ENCODE results near the gene FAM241B.

FAM241B gene

DNA sequence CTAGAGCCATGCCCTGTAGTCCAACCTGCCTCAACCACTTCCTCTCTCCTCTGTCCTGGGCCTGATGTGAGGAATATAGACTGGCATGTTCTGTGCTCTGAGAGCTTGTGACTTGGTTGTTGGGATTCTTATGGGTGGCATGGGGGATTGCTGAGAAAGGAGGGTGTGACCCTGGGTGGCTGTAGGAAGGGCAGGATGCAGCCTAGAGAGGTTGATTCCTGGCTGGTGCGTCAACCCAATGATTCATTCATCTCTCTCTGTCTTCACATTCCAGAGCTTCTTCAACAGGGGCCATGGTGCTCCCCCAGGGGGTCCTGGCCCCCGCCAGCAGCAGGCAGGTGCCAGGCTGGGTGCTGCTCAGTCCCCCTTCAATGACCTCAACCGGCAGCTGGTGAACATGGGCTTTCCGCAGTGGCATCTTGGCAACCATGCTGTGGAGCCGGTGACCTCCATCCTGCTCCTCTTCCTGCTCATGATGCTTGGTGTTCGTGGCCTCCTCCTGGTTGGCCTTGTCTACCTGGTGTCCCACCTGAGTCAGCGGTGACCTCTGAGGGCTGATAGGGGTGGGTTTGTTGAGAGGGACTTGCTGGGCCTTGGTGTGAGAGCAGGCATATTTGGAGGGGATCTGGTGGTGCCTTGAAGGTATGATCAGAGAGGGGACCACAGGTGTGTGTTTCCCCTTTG lies 2.6 kb downstream of the FAM241B start:
- no peak overlapping the region for H3K4me3 ChIP-seq (ENCODE audit: low read length)
- DNase-seq (ENCODE audit: low read depth, low spot score) = no peak

- no peak for DNase-seq (ENCODE audit: low read depth, low spot score)
- H3K4me3 ChIP-seq (ENCODE audit: low read length) = no peak overlapping the region
These were observed 3.9 kb downstream of the FAM241B start for GRCh38 chr10:69633673-69634635.

GRCh38 chr10:69634759-69635425 lies 4.8 kb downstream of the FAM241B start:
- no peak overlapping the region for H3K4me3 ChIP-seq (ENCODE audit: low read length)

DNA sequence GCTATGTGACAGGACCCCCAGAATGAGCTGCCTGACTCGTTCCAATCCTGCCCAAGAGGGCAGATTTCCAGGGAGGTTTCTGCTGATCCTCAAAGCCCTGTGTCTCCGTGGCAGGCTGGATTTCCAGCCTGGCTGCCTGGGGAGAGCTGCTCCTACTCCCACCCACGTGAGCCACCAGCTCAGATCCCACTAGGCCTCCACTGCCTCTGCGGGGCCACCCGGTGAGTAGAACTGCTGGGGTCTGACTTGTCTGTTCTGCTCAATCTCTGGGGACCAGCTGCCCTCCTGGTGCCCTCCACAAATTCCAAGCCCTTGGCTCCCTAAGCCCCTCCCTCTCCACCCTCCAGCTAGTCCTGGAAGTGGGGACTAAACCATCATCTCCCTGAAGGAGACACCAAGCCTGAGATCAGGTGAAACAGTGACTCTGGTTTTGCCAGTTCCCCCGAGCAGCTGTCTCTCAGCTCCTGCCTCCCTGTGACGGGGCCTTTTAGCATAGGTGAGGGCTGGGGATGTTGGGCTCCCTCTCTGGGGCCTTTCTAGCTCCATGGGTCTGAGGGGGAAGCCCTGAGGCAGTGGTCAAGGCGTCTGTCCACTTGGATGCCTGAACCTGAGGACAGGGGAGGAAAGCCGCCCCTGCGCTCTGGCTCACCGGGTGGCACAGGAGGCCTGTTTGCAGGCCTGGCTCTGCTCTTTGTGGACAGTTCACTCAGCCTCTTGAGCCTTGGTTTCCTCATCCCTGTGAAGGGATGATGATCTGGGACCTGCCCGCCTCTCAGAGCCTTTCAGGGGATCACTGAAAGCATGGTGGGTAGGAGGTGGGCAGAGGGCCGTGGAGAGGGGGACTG lies 5.6 kb downstream of the FAM241B start:
- no peak overlapping the region for H3K4me3 ChIP-seq (ENCODE audit: low read length)
- DNase-seq (ENCODE audit: low read depth, low spot score) = no peak

More at GRCh38 chr10:69634759-69635425, 4.8 kb downstream of the FAM241B start:
- DNase-seq (ENCODE audit: low read depth, low spot score) = no peak

GRCh38 chr10:69636273-69636575 lies 6.2 kb downstream of the FAM241B start:
- H3K4me3 ChIP-seq (ENCODE audit: low read length) = no peak overlapping the region
- no peak for DNase-seq (ENCODE audit: low read depth, low spot score)

DNA sequence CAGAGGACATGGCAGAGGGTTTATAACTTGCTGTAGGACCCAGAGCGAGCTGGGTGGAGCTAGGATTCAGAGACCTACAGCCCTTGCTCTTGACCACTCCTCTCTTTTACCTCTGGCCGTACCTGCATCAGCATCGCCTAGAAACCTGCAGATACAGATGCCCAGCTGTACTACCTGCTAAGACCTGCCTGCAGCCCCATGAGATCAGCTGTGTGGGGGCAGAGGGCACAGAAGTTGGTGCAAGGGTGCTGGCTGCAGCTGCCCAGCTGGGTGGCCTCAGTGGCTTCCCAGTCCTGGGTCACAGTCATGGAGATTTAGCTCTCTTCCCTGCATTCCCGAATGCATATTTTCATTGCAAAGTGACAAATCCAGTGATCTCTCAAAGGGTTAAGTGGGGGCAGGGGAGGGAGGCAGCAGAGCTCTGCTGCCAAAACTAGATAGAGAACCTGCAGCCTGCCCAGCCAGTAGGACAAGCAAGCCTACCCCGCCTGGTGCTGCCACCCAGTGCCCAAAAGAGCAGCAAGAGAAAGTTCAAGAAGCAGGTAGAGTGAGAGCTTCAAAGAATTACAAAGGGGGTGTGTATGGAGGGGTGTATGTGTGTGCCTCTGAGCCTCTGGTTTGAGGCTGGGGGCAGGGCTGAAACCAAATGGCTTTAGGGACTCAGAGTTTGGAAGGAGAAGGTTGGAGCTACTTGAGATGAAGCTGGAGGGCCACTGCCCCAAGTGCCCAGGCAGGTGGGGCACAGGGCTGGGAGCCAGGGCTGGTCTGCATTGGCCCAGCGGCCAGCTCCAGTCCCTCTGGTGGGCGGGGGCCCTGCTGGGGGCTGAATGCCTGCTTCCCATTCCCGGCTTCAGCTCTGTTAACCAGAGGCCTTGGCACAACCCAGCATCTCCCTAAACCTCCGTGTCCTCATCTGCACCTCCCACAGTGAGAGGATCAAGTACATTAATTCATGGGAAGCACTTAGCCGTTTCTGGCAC lies 6.9 kb downstream of the FAM241B start:
- DNase-seq (ENCODE audit: low read depth, low spot score) = no peak
- H3K4me3 ChIP-seq (ENCODE audit: low read length) = no peak overlapping the region

GRCh38 chr10:69638642-69639041 lies 8.6 kb downstream of the FAM241B start:
- H3K4me3 ChIP-seq (ENCODE audit: low read length) = no peak overlapping the region
- DNase-seq (ENCODE audit: low read depth, low spot score) = no peak

- DNase-seq (ENCODE audit: low read depth, low spot score) = peak; percentile 77
- H3K4me3 ChIP-seq (ENCODE audit: low read length) = no peak overlapping the region
These were observed 9.5 kb downstream of the FAM241B start for GRCh38 chr10:69639291-69640195.

GRCh38 chr10:69640196-69640980 lies 10.3 kb downstream of the FAM241B start:
- H3K4me3 ChIP-seq (ENCODE audit: low read length) = no peak overlapping the region
- no peak for DNase-seq (ENCODE audit: low read depth, low spot score)

DNA sequence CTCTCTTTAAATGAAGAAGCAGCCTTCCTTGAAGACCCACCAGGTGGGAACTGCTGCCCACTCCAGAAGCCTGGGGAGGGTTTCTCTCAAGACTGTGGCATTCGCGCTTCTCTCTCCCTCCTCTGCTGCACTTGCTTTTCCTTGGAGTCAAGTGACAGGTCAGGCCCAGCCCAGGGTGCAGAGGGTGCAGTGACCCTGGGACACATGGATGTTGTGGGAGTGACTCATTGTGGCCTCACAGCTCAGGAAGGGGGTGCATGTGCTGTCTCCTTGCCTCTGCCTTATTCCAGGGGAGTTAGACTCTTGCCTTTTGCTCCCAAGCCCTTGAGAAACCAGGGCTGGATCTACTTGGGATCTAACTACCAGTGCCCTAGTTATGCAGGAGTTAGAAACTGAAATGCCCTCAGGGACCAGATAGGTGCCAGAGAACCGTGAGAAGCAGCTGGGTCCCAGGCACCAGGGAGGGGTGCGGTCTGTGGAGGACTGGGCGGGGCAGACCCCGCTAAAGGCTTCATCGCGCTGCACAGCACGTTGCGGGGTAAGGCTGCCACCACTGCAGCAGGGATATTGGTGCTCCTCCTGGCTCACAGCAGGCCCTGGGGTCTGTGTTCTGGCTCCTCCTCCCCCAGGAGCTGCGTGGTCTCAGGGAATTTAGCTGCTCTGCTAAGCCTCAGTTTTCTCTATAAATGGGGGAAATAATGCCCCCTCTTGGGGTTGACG lies 11.4 kb downstream of the FAM241B start:
- no peak overlapping the region for H3K4me3 ChIP-seq (ENCODE audit: low read length)
- DNase-seq (ENCODE audit: low read depth, low spot score) = no peak

- no peak for DNase-seq (ENCODE audit: low read depth, low spot score)
- H3K4me3 ChIP-seq (ENCODE audit: low read length) = no peak overlapping the region
These were observed 12.7 kb downstream of the FAM241B start for GRCh38 chr10:69642747-69643146.

GRCh38 chr10:69643779-69644657 lies 14.0 kb downstream of the FAM241B start:
- DNase-seq (ENCODE audit: low read depth, low spot score) = no peak
- no peak overlapping the region for H3K4me3 ChIP-seq (ENCODE audit: low read length)

DNA sequence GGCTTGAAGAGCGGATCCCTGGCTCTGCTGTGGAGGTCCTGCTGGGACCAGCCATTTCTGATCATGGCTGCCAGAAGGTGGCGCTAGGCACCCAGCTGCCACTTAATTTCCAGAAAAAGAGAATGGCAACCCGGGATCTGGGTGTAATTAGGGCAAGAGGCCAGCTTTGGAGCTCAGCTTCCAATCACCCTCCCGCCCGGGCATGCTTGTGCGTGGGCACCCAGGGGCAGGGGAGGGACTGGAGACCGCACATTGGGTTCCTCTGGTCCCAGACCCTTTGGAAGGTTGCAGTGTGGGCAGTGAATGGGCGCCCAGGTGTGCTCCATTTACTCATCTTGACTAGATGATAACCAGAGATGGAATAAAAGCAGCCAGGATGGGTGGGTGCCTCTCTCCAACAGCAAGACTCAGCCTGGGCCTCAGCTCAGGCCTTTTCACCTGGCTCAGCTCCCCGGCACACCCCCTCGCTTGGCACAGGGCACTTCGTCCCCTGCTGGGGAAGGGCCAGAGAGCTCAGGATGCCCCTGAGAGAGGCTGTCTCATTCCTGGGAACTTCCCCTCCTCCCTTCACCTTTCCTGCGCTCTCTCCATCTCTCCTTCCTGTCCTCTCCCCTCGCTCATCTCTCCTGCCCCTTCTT lies 14.7 kb downstream of the FAM241B start:
- no peak overlapping the region for H3K4me3 ChIP-seq (ENCODE audit: low read length)
- DNase-seq (ENCODE audit: low read depth, low spot score) = no peak

Measured in Jurkat, Clone E6-1 (cell line).